Neural cell (in vitro differentiated cells): ENCODE data around the gene SLC2A4RG. TPM values are rescaled to one million over a fixed set of nuclear protein-coding genes. Genes with fewer than 3 reads are reported as not detected.
"Not testable (repeated sequence)": the region's sequence is repeated elsewhere in the genome, so short reads cannot be mapped to it uniquely, and the experiment has no call there.

Source experiments
- H2AFZ ChIP-seq: fragments of 200-600, 300-800 bp; sonication (generic), shearing (Covaris generic); 2 replicates; pipeline ENCODE4 v1.6.0; 2014; ENCODE audit warnings: low read depth, mild to moderate bottlenecking, antibody characterized with exemption, low read length, moderate library complexity
- H3F3A ChIP-seq: fragments of 200-600 bp; shearing (Covaris generic); 2 replicates; pipeline ENCODE4 v1.6.1; 2016; ENCODE audit warnings: mild to moderate bottlenecking, moderate library complexity, mixed read lengths, antibody characterized with exemption, low read length; ENCODE audit not compliant: insufficient read depth, poor library complexity, severe bottlenecking
- H3K27ac ChIP-seq: fragments of 200-600, 300-800 bp; sonication (generic), shearing (Covaris generic); 2 replicates; pipeline ENCODE4 v1.5.1; 2014; ENCODE audit warnings: mild to moderate bottlenecking, low read length, moderate library complexity
- H3K27me3 ChIP-seq: fragments of 300-800, 200-600 bp; sonication (generic), shearing (Covaris generic); 2 replicates; pipeline ENCODE4 v1.6.0; 2014; ENCODE audit warnings: mild to moderate bottlenecking, low read depth, low read length, moderate library complexity; ENCODE audit not compliant: insufficient read depth
- H3K36me3 ChIP-seq: fragments of 300-800, 200-600 bp; sonication (generic), shearing (Covaris generic); 2 replicates; pipeline ENCODE4 v1.5.1; 2014; ENCODE audit warnings: mild to moderate bottlenecking, antibody characterized with exemption, low read length, moderate library complexity; ENCODE audit not compliant: insufficient read depth
- H3K4me2 ChIP-seq: fragments of 300-800, 200-600 bp; sonication (generic), shearing (Covaris generic); 2 replicates; pipeline ENCODE4 v1.6.0; 2014; ENCODE audit warnings: mild to moderate bottlenecking, low read length
- H3K4me3 ChIP-seq: fragments of 300-800, 200-600 bp; sonication (generic), shearing (Covaris generic); 2 replicates; pipeline ENCODE4 v1.5.1; 2014; ENCODE audit warnings: mild to moderate bottlenecking, low read length, moderate library complexity
- H3K79me2 ChIP-seq: fragments of 200-600 bp; shearing (Covaris generic); replicated peaks from 2 replicates; pipeline ENCODE4 v1.6.0; 2014; ENCODE audit warnings: mild to moderate bottlenecking, low read length, moderate library complexity; ENCODE audit not compliant: insufficient read depth
- H3K9ac ChIP-seq: fragments of 300-800, 200-600 bp; sonication (generic), shearing (Covaris generic); 2 replicates; pipeline ENCODE4 v1.6.1; 2016; ENCODE audit warnings: mild to moderate bottlenecking, low read length, mixed read lengths
- H3K9me2 ChIP-seq: fragments of 200-600 bp; shearing (Covaris generic); 2 replicates; pipeline ENCODE4 v1.6.1; 2016; ENCODE audit warnings: mild to moderate bottlenecking, low read length, mixed read lengths; ENCODE audit not compliant: insufficient read depth
- H3K9me3 ChIP-seq: fragments of 200-600, 300-800 bp; sonication (generic), shearing (Covaris generic); 2 replicates; pipeline ENCODE4 v1.6.1; 2016; ENCODE audit warnings: mild to moderate bottlenecking, mixed run types, low read length, moderate library complexity, mixed read lengths
- H4K20me1 ChIP-seq: fragments of 200-600 bp; shearing (Covaris generic); 2 replicates; pipeline ENCODE4 v1.6.1; 2016; ENCODE audit warnings: mild to moderate bottlenecking, mixed run types; ENCODE audit not compliant: insufficient read depth
- EP300 ChIP-seq: fragments of 450-650 bp; conservative IDR thresholded peaks from 2 replicates; pipeline ENCODE4 v1.6.1; 2014; ENCODE audit warnings: antibody characterized with exemption, mild to moderate bottlenecking, moderate library complexity; ENCODE audit not compliant: poor library complexity, severe bottlenecking
- EZH2 ChIP-seq: fragments of 200-600, 300-800 bp; shearing (Covaris generic), sonication (generic); IDR thresholded peaks from 2 replicates; pipeline ENCODE4 v1.6.1; 2014; ENCODE audit warnings: antibody characterized with exemption, low read length, borderline replicate concordance, mild to moderate bottlenecking; ENCODE audit not compliant: insufficient read depth, poor library complexity, severe bottlenecking
- MXI1 ChIP-seq: fragments of 450-650 bp; conservative IDR thresholded peaks from 2 replicates; pipeline ENCODE4 v1.6.1; 2014; ENCODE audit warnings: antibody characterized with exemption, mild to moderate bottlenecking; ENCODE audit not compliant: poor library complexity, severe bottlenecking
- POLR2AphosphoS5 ChIP-seq: IDR thresholded peaks from 2 replicates; pipeline ENCODE4 v1.6.1; 2012
- RAD21 ChIP-seq: fragments of 450-650 bp; conservative IDR thresholded peaks from 2 replicates; pipeline ENCODE4 v1.6.1; 2014; ENCODE audit warnings: antibody characterized with exemption, mild to moderate bottlenecking, moderate library complexity
- SMC3 ChIP-seq: fragments of 450-650 bp; conservative IDR thresholded peaks from 2 replicates; pipeline ENCODE4 v1.6.1; 2014; ENCODE audit warnings: antibody characterized with exemption, mild to moderate bottlenecking, moderate library complexity; ENCODE audit not compliant: poor library complexity
- TAF1 ChIP-seq: IDR thresholded peaks from 2 replicates; pipeline ENCODE4 v1.6.1; 2012; ENCODE audit warnings: low read depth
- polyA plus RNA-seq: library from polyadenylated mRNA; depleted of rRNA; stranded (reverse); fragments of >200 nt; gene quantifications from 2 replicates; pipeline ENCODE4 v1.2.3, GENCODE V29; 2014
- TF ChIP-seq, protein P1 (sequence below): fragments of 450-650 bp; IDR thresholded peaks from 2 replicates; pipeline ENCODE4 v1.5.1; 2014; ENCODE audit warnings: antibody characterized with exemption, mild to moderate bottlenecking, moderate library complexity; ENCODE audit not compliant: poor library complexity, severe bottlenecking
- TF ChIP-seq, protein P2 (sequence below): IDR thresholded peaks from 2 replicates; pipeline ENCODE4 v1.6.1; 2012; ENCODE audit warnings: borderline replicate concordance

SLC2A4RG gene
- polyA plus RNA-seq, 1 donor from 2014 or later, result 52.1 TPM

GRCh38 chr20:63774306-63774705 is 34.7 kb downstream of the SLC2A4RG start:
- Histone ChIP-seq H3K9me2 (no peaks in the 10 kb centered on the region), H3K9me3 (no peaks in the 10 kb centered on the region), H3F3A (no peaks in the 10 kb centered on the region), H3K36me3 (no peaks in the 10 kb centered on the region), H4K20me1 (no peaks in the 10 kb centered on the region), H3K27me3 (no peaks in the 10 kb centered on the region), H3K4me3 (no peak overlapping the region), H3K9ac (no peak overlapping the region), H3K27ac (no peak overlapping the region), H3K4me2 (no peak overlapping the region), H3K79me2 (peaks cover 20% of the 10 kb centered on the region), H2AFZ (no peak overlapping the region)
- TF ChIP-seq EZH2, result no peak
- TF ChIP-seq, protein P1, sequence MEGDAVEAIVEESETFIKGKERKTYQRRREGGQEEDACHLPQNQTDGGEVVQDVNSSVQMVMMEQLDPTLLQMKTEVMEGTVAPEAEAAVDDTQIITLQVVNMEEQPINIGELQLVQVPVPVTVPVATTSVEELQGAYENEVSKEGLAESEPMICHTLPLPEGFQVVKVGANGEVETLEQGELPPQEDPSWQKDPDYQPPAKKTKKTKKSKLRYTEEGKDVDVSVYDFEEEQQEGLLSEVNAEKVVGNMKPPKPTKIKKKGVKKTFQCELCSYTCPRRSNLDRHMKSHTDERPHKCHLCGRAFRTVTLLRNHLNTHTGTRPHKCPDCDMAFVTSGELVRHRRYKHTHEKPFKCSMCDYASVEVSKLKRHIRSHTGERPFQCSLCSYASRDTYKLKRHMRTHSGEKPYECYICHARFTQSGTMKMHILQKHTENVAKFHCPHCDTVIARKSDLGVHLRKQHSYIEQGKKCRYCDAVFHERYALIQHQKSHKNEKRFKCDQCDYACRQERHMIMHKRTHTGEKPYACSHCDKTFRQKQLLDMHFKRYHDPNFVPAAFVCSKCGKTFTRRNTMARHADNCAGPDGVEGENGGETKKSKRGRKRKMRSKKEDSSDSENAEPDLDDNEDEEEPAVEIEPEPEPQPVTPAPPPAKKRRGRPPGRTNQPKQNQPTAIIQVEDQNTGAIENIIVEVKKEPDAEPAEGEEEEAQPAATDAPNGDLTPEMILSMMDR, result no peak
- TF ChIP-seq SMC3, result no peak
- no peak for TF ChIP-seq POLR2AphosphoS5
- no peak for TF ChIP-seq TAF1
- no peak for TF ChIP-seq MXI1
- TF ChIP-seq, protein P2, sequence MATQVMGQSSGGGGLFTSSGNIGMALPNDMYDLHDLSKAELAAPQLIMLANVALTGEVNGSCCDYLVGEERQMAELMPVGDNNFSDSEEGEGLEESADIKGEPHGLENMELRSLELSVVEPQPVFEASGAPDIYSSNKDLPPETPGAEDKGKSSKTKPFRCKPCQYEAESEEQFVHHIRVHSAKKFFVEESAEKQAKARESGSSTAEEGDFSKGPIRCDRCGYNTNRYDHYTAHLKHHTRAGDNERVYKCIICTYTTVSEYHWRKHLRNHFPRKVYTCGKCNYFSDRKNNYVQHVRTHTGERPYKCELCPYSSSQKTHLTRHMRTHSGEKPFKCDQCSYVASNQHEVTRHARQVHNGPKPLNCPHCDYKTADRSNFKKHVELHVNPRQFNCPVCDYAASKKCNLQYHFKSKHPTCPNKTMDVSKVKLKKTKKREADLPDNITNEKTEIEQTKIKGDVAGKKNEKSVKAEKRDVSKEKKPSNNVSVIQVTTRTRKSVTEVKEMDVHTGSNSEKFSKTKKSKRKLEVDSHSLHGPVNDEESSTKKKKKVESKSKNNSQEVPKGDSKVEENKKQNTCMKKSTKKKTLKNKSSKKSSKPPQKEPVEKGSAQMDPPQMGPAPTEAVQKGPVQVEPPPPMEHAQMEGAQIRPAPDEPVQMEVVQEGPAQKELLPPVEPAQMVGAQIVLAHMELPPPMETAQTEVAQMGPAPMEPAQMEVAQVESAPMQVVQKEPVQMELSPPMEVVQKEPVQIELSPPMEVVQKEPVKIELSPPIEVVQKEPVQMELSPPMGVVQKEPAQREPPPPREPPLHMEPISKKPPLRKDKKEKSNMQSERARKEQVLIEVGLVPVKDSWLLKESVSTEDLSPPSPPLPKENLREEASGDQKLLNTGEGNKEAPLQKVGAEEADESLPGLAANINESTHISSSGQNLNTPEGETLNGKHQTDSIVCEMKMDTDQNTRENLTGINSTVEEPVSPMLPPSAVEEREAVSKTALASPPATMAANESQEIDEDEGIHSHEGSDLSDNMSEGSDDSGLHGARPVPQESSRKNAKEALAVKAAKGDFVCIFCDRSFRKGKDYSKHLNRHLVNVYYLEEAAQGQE, result no peak
- TF ChIP-seq EP300, result no peak
- TF ChIP-seq RAD21, result no peak

GRCh38 chr20:63775096-63775978 is 35.8 kb downstream of the SLC2A4RG start:
- peaks cover 20% of the 10 kb centered on the region for H3K79me2 ChIP-seq
- peak overlapping the region; percentile 57 for H3K4me3 ChIP-seq
- H3K9me3 ChIP-seq, result no peaks in the 10 kb centered on the region
- peak overlapping the region; percentile 68 for H3K4me2 ChIP-seq
- H3K36me3 ChIP-seq, result no peaks in the 10 kb centered on the region
- no peaks in the 10 kb centered on the region for H4K20me1 ChIP-seq
- peak overlapping the region; percentile 63 for H3K9ac ChIP-seq
- H3K27ac ChIP-seq, result peak overlapping the region; percentile 59
- no peaks in the 10 kb centered on the region for H3K27me3 ChIP-seq
- no peak overlapping the region for H2AFZ ChIP-seq
- H3K9me2 ChIP-seq, result no peaks in the 10 kb centered on the region
- H3F3A ChIP-seq, result no peaks in the 10 kb centered on the region
- TF ChIP-seq RAD21, result peak; percentile 82
- TF ChIP-seq, protein P2, result no peak
- TF ChIP-seq MXI1, result peak; percentile 32
- TF ChIP-seq TAF1, result no peak
- TF ChIP-seq EP300, result no peak
- peak; percentile 31 for TF ChIP-seq POLR2AphosphoS5
- TF ChIP-seq, protein P1, result peak; percentile 91
- TF ChIP-seq SMC3, result peak; percentile 82
- TF ChIP-seq EZH2, result no peak

GRCh38 chr20:63776875-63777274 is 37.3 kb downstream of the SLC2A4RG start:
- not testable (repeated sequence) for H3K4me2 ChIP-seq, H3K36me3 ChIP-seq, H3F3A ChIP-seq

More at GRCh38 chr20:63776875-63777274, 37.3 kb downstream of the SLC2A4RG start:
- H3K27ac ChIP-seq, H4K20me1 ChIP-seq, H3K9me3 ChIP-seq, H3K9ac ChIP-seq, H3K9me2 ChIP-seq, H2AFZ ChIP-seq, H3K4me3 ChIP-seq, H3K27me3 ChIP-seq: not testable (repeated sequence)
- peaks cover 20% of the 10 kb centered on the region for H3K79me2 ChIP-seq
